Fibroblast of lung (primary cell): ENCODE data around the gene TM9SF2. TPM values are rescaled to one million over a fixed set of nuclear protein-coding genes. Genes with fewer than 3 reads are reported as not detected.

Experiments
- DNase-seq, 2 donors: peaks; one replicate each; pipeline versions ENCODE4 v3.0.0 to v3.0.0-alpha.2; 2010; ENCODE audit warnings: low read depth in 2 of 2
- H2AFZ ChIP-seq: 2 replicates; pipeline ENCODE4 v1.5.1; 2012; ENCODE audit warnings: low read length, control low read depth, inconsistent platforms
- H3K27ac ChIP-seq: 2 replicates; pipeline ENCODE4 v1.5.1; 2011; ENCODE audit warnings: low read length, control low read depth; ENCODE audit not compliant: insufficient read depth
- H3K27me3 ChIP-seq: 2 replicates; pipeline ENCODE4 v1.5.1; 2011; ENCODE audit warnings: mild to moderate bottlenecking, low read length; ENCODE audit not compliant: control insufficient read depth, insufficient read depth
- H3K36me3 ChIP-seq: 2 replicates; pipeline ENCODE4 v1.5.1; 2011; ENCODE audit warnings: low read length; ENCODE audit not compliant: control insufficient read depth, insufficient read depth
- H3K4me1 ChIP-seq: 2 replicates; pipeline ENCODE4 v1.5.1; 2011; ENCODE audit warnings: low read length; ENCODE audit not compliant: control insufficient read depth, insufficient read depth; ENCODE audit errors: extremely low read depth
- H3K4me2 ChIP-seq: 2 replicates; pipeline ENCODE4 v1.5.1; 2011; ENCODE audit warnings: low read length, control low read depth; ENCODE audit not compliant: insufficient read depth; ENCODE audit errors: extremely low read depth
- H3K4me3 ChIP-seq, 4 experiments: fragments of 200-600 bp in 1 of 4; sonication (generic) in 1 of 4; replicated peaks in 1 of 4; 2 replicates each; pipeline ENCODE4 v1.5.1; 2011 to 2016; ENCODE audit warnings: low read length in 4 of 4, low read depth in 3 of 4, mild to moderate bottlenecking in 3 of 4, control low read depth in 2 of 4, inconsistent platforms in 1 of 4, mixed read lengths in 1 of 4; ENCODE audit not compliant: insufficient read depth in 1 of 4; ENCODE audit errors: control extremely low read depth in 1 of 4
- H3K79me2 ChIP-seq: 2 replicates; pipeline ENCODE4 v1.5.1; 2012; ENCODE audit warnings: mild to moderate bottlenecking, low read length, inconsistent platforms; ENCODE audit not compliant: control insufficient read depth, insufficient read depth
- H3K9ac ChIP-seq: 2 replicates; pipeline ENCODE4 v1.5.1; 2011; ENCODE audit warnings: mild to moderate bottlenecking, low read length, control low read depth; ENCODE audit not compliant: insufficient read depth
- H3K9me3 ChIP-seq: 2 replicates; pipeline ENCODE4 v1.5.1; 2012; ENCODE audit warnings: low read depth, low read length; ENCODE audit not compliant: control insufficient read depth, insufficient read depth
- H4K20me1 ChIP-seq: 2 replicates; pipeline ENCODE4 v1.5.1; 2011; ENCODE audit warnings: low read length; ENCODE audit not compliant: control insufficient read depth, insufficient read depth; ENCODE audit errors: extremely low read depth
- CTCF ChIP-seq, 2 donors: IDR thresholded peaks in 1 of 2; conservative IDR thresholded peaks in 1 of 2; 1 replicate in 1 of 2; 2 replicates in 1 of 2; pipeline ENCODE4 v1.5.1; 2011 to 2012; ENCODE audit warnings: low read length in 2 of 2, control low read depth in 1 of 2, inconsistent platforms in 1 of 2, low read depth in 1 of 2, mild to moderate bottlenecking in 1 of 2
- EZH2 ChIP-seq: IDR thresholded peaks from 2 replicates; pipeline ENCODE4 v1.5.1; 2012; ENCODE audit warnings: low read length, control low read depth, mild to moderate bottlenecking; ENCODE audit errors: missing control alignments
- polyA plus RNA-seq, 2 donors: library from polyadenylated mRNA; depleted of rRNA in 1 of 2; stranded (reverse) in 1 of 2; unstranded in 1 of 2; fragments of >200 nt; gene quantifications; 2 replicates each; pipeline ENCODE4 v1.2.1, GENCODE V29; 2011 to 2012; ENCODE audit warnings: missing spikeins in 1 of 2
- total RNA-seq: library from RNA; depleted of rRNA; stranded (reverse); fragments of >200 nt; gene quantifications from 2 replicates; pipeline ENCODE4 v1.2.1, GENCODE V29; 2014

TM9SF2 gene
- total and polyA plus RNA-seq, 2 donors (not counting 1 experiment from before 2014, with no cell fraction given): 109 to 149 TPM

- H3K4me3 ChIP-seq: peak overlapping the region in 1 of 4 experiments; percentile 6
- H4K20me1 ChIP-seq: no peaks in the 10 kb centered on the region
- no peak overlapping the region for H3K9ac ChIP-seq
- peak overlapping the region; percentile 47 for H2AFZ ChIP-seq
- TF ChIP-seq CTCF (conservative IDR thresholded peaks at IDR 0.05 in 1 of 2, IDR thresholded peaks at IDR 0.05 in 1 of 2; ENCODE audit: low read depth in 1 of 2, low read length in 2 of 2) (no peak), EZH2 (no peak)
- peaks cover 2% of the 10 kb centered on the region for H3K27me3 ChIP-seq
- H3K36me3 ChIP-seq: no peaks in the 10 kb centered on the region
- H3K4me2 ChIP-seq: peak overlapping the region; percentile 6
- H3K27ac ChIP-seq: no peak overlapping the region
- DNase-seq: peak in 1 of 2 donors; percentile 29
- no peaks in the 10 kb centered on the region for H3K79me2 ChIP-seq
- no peaks in the 10 kb centered on the region for H3K4me1 ChIP-seq
- no peaks in the 10 kb centered on the region for H3K9me3 ChIP-seq
Observed at GRCh38 chr13:99464441-99464949, 36.8 kb upstream of the TM9SF2 start.

- H3K27ac ChIP-seq: no peak overlapping the region
- H3K4me1 ChIP-seq: no peaks in the 10 kb centered on the region
- H3K9me3 ChIP-seq: no peaks in the 10 kb centered on the region
- no peaks in the 10 kb centered on the region for H3K36me3 ChIP-seq
- no peak overlapping the region for H2AFZ ChIP-seq
- no peak for DNase-seq
- peaks cover 2% of the 10 kb centered on the region for H3K27me3 ChIP-seq
- no peak overlapping the region for H3K9ac ChIP-seq
- H3K4me3 ChIP-seq: no peak overlapping the region
- no peak for TF ChIP-seq CTCF (conservative IDR thresholded peaks at IDR 0.05 in 1 of 2, IDR thresholded peaks at IDR 0.05 in 1 of 2; ENCODE audit: low read depth in 1 of 2, low read length in 2 of 2)
- H4K20me1 ChIP-seq: no peaks in the 10 kb centered on the region
- H3K79me2 ChIP-seq: no peaks in the 10 kb centered on the region
- no peak overlapping the region for H3K4me2 ChIP-seq
Observed at GRCh38 chr13:99465454-99465853, 35.8 kb upstream of the TM9SF2 start.

- DNase-seq: peak; percentile 43 to 68
- Histone ChIP-seq H3K79me2 (no peaks in the 10 kb centered on the region), H3K27ac (no peak overlapping the region), H3K36me3 (no peaks in the 10 kb centered on the region), H4K20me1 (no peaks in the 10 kb centered on the region), H3K4me2 (no peak overlapping the region), H3K9ac (no peak overlapping the region), H2AFZ (no peak overlapping the region), H3K27me3 (no peaks in the 10 kb centered on the region), H3K9me3 (no peaks in the 10 kb centered on the region), H3K4me3 (no peak overlapping the region), H3K4me1 (no peaks in the 10 kb centered on the region)
- TF ChIP-seq CTCF (conservative IDR thresholded peaks at IDR 0.05 in 1 of 2, IDR thresholded peaks at IDR 0.05 in 1 of 2; ENCODE audit: low read depth in 1 of 2, low read length in 2 of 2): no peak
- no peak for TF ChIP-seq EZH2
Observed at GRCh38 chr13:99467764-99468163, 33.5 kb upstream of the TM9SF2 start.
